Coronary artery (tissue), 2 donors: ENCODE measurements around the gene EFS.
"Not testable (repeated sequence)": the region's sequence is repeated elsewhere in the genome, so short reads cannot be mapped to it uniquely, and the experiment has no call there.

Source experiments
- DNase-seq: peaks from one replicate; pipeline ENCODE4 v3.0.0-alpha.2; 2017; ENCODE audit warnings: low spot score
- H3K27ac ChIP-seq, 2 donors: fragments of 200-600 bp; sonication (generic); one replicate each; pipeline ENCODE4 v1.5.1; 2016 to 2019
- H3K4me3 ChIP-seq: fragments of 200-600 bp; sonication (generic); 2 replicates; pipeline ENCODE4 v1.5.1; 2016; ENCODE audit warnings: mild to moderate bottlenecking, moderate library complexity
- TF ChIP-seq, protein P1 (sequence below): fragments of 200-600 bp; sonication (generic); IDR thresholded peaks from one replicate; pipeline ENCODE4 v1.5.1; 2019; ENCODE audit warnings: antibody characterized with exemption

Gene EFS

DNA sequence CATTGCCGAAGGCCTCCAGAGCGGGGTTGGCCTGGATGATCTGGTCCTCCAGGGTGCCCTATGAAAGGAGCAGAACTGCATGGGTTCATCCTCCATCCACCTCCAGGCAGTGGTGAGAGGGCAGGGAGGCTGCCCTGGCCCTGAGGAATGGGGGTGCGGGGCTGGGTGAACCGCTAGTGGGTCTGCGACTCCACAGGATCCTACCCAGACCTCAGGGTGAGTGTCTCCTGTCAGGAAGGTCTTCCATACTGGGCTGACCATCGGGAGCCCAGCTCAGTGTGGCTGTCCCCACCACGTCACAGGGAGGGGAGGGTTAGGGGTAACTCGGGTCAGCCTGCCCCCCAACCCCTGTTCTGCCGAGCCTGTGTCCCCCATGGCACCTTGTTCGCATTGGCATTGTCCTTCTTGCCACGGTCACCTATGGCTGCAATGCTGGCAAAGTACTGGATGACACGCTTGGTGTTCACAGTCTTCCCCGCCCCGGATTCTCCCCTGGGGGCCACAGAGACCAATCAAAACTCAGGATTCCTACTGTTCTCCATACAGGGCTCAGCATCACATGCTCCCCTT is 39.4 kb upstream of the EFS start:
- DNase-seq = no peak
- Histone ChIP-seq H3K27ac (no peak overlapping the region), H3K4me3 (no peak overlapping the region)
- TF ChIP-seq, protein P1, sequence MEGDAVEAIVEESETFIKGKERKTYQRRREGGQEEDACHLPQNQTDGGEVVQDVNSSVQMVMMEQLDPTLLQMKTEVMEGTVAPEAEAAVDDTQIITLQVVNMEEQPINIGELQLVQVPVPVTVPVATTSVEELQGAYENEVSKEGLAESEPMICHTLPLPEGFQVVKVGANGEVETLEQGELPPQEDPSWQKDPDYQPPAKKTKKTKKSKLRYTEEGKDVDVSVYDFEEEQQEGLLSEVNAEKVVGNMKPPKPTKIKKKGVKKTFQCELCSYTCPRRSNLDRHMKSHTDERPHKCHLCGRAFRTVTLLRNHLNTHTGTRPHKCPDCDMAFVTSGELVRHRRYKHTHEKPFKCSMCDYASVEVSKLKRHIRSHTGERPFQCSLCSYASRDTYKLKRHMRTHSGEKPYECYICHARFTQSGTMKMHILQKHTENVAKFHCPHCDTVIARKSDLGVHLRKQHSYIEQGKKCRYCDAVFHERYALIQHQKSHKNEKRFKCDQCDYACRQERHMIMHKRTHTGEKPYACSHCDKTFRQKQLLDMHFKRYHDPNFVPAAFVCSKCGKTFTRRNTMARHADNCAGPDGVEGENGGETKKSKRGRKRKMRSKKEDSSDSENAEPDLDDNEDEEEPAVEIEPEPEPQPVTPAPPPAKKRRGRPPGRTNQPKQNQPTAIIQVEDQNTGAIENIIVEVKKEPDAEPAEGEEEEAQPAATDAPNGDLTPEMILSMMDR = no peak

DNA sequence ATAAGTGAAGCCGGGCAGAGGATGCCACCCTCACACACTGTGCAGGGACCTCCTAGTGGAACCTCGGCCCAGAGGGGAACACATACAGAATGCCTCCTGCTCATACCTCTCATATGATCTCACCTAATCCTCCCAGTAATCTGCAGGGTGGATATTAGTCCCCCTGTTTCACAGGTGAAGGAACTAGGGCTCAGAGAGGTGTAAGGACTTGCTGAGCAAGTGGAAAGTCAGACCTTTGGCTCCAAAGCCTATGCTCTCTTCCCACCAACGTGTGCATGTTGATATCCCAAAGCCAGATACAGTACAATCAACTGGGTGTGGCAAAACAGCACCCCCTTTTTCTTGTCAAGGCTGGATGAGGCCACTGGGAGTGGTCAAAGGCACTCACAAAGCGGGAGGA is 38.9 kb upstream of the EFS start:
- DNase-seq = no peak
- H3K27ac ChIP-seq = no peak overlapping the region
- TF ChIP-seq, protein P1 = no peak
- no peak overlapping the region for H3K4me3 ChIP-seq

DNA sequence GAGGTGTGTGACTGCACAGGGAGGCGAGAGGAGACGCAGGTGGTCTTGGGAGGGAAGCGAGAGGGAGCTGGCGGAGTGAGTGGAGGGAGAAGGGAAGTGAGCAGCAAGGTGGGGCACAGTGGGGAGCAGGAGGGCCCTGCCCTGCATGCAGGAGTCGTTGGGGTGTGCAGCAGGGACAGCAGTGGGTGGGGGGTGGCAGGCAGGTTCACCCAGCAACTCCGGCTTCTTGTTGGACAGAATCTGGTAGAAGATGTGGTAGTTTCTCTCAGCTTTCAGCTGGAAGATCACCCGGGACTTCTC is 38.1 kb upstream of the EFS start:
- H3K27ac ChIP-seq = no peak overlapping the region
- no peak overlapping the region for H3K4me3 ChIP-seq
- TF ChIP-seq, protein P1 = no peak
- DNase-seq = no peak

DNA sequence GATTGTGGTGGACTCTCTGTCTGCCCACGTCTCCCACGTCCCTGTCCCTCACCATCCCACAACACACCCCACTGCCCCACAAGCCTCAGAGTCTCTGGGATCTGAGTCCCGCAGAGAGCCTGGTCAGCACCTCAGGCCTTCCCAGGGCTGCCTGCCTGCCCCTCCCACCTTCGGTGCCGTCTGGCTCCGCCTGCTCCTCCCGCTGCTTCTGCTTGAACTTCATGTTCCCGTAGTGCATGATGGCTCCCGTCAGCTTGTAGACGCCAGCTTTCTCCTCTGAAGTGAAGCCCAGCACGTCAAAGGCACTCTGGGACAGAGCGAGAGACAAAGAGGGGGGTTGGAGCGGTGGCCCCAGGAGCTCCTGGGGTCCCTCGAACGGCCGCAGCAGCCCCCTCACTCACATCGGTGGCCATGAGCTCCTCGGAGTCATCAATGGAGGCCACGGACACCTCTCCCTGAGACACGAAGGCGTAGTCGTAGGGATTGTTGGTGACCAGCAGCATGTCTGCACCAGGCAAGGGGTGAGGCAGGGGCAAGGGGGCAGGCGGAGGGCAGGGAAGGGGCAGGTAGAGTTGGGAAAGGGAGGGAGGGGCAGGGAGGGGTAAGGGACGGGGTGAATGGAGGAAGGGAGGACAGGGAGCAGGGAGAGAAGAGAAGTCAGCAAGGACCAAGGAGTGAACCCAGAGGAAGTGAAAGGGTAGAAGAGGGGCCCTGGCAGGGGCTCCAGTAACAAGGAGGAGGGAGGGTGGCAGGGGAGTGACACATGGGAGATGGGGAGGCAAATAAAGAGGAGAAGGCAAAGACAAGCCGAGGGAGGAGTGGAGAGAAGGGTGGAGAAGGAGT is 37.5 kb upstream of the EFS start:
- Histone ChIP-seq H3K4me3 (no peak overlapping the region), H3K27ac (no peak overlapping the region)
- TF ChIP-seq, protein P1 = no peak
- no peak for DNase-seq

DNA sequence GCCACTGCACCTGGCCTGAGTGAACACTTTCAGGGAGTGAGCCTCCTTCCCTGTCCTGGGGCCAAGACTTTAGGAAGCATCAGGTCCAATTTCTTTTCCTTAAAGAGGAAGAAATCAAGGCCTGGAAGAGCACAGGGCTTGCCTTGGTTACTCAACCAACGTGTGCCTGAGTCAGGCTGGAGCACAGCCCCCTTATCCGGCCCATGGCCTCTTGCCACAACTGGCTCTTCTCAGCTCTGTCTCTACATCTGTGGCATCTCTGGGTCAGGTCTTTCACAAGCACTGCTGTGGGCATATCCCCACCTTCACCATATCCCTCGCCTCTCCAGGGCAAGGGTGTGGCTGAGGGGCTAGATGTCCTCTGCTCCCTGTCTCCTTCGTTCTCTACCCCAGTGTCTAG is 36.3 kb upstream of the EFS start:
- DNase-seq = no peak
- no peak overlapping the region for H3K27ac ChIP-seq
- TF ChIP-seq, protein P1 = no peak
- H3K4me3 ChIP-seq = no peak overlapping the region

DNA sequence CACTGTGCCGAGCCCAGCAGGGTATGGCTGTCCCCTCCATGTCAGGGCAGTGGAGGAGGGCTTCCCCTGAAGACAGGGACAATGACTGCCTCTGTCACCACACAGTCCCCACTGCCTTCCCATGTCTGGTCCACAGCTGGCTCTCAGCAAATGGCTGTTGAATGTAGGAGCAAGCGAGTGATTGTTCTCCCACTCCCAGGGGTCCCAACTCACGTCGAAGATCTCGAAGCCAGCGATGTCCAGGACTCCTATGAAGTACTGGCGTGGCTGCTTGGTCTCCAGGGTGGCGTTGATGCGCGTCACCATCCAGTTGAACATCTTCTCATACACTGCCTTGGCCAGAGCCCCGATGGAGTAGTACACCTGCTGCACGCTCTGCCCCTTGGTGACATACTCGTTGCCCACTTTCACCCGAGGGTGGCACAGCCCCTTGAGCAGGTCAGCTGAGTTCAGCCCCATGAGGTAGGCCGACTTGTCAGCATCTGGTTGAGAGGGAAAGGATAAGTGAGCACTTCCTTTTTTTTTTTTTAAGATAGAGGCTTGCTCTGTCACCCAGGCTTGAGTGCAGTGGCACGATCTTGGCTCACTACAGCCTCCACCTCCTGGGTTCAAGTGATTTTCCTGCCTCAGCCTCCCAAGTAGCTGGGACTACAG is 35.7 kb upstream of the EFS start:
- DNase-seq, H3K4me3 ChIP-seq, H3K27ac ChIP-seq: not testable (repeated sequence)

DNA sequence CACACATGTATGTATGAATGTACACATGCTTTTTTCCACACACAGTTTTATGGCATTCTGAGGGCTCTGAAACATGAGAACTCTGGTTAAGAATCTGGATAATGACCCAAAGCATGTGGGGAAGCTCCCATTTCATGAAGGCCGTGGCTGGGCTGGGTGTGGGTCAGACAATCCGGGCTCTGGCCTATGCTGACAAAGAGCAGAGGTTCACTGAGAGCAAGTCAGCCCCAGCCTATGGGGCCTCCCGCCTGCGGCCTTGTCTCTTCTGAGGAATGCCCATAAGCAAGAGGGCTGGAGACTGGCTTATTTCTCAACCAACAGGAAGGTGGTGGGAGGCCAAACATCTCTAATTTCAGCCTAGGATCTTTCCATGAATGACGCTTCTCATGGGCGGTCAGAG is 34.6 kb upstream of the EFS start:
- Histone ChIP-seq H3K4me3 (no peak overlapping the region), H3K27ac (no peak overlapping the region)
- TF ChIP-seq, protein P1 = no peak
- DNase-seq = no peak
